Endothelial cell of umbilical vein (primary cell): ENCODE results near the gene CEP295NL. TPM values are rescaled to one million over a fixed set of nuclear protein-coding genes. Genes with fewer than 3 reads are reported as not detected.

Experiments
- BruUV-seq: library from RNA; stranded (reverse); fragments of 400-500 nt; replicated peaks from 2 replicates; lab custom pipeline; 2021; lab: Mats Ljungman, UMichigan
- CTCF ChIA-PET: fragments of 300-600, 350-600 bp; sonication (Branson Sonifier 250); formaldehyde crosslinking; loops from one replicate; lab custom pipeline; 2021; ENCODE audit warnings: antibody characterized with exemption, inconsistent platforms; lab: Charles Lee
- POLR2A ChIA-PET: fragments of 300-600, 350-600 bp; sonication (Branson Sonifier 250); formaldehyde crosslinking; loops from one replicate; lab custom pipeline; 2021; ENCODE audit warnings: antibody characterized with exemption, inconsistent platforms; lab: Charles Lee
- DNase-seq: peaks from one replicate; pipeline ENCODE4 v3.0.0-alpha.2; 2011; ENCODE audit warnings: low read depth, low spot score
- FAIRE-seq: peaks from 2 replicates; lab custom pipeline; 2011; peaks lifted over from hg19 to GRCh38; lab: Jason Lieb, UNC
- H2AFZ ChIP-seq: 2 replicates; pipeline ENCODE4 v1.6.0; 2012; ENCODE audit warnings: low read depth, low read length, control low read depth, inconsistent platforms
- H3K27ac ChIP-seq: 2 replicates; pipeline ENCODE4 v1.5.1; 2011; ENCODE audit warnings: low read depth, mild to moderate bottlenecking, control low read depth, low read length, moderate library complexity; ENCODE audit not compliant: insufficient read depth
- H3K27me3 ChIP-seq, 2 experiments: 2 replicates each; pipeline versions ENCODE4 v1.6.0 to v1.6.1; 2011; ENCODE audit warnings: low read length in 2 of 2, mixed read lengths in 1 of 2; ENCODE audit not compliant: control insufficient read depth in 2 of 2, insufficient read depth in 2 of 2
- H3K36me3 ChIP-seq, 2 experiments: 2 replicates in 1 of 2; 3 replicates in 1 of 2; pipeline ENCODE4 v1.5.1; 2011; ENCODE audit warnings: low read length in 2 of 2, mild to moderate bottlenecking in 1 of 2, moderate library complexity in 1 of 2; ENCODE audit not compliant: control insufficient read depth in 2 of 2, insufficient read depth in 2 of 2; ENCODE audit errors: extremely low read depth in 1 of 2
- H3K4me1 ChIP-seq: 3 replicates; pipeline ENCODE4 v1.5.1; 2011; ENCODE audit warnings: mild to moderate bottlenecking, low read length; ENCODE audit not compliant: control insufficient read depth, insufficient read depth; ENCODE audit errors: extremely low read depth
- H3K4me2 ChIP-seq: 2 replicates; pipeline ENCODE4 v1.6.1; 2011; ENCODE audit warnings: low read length, control low read depth, mixed read lengths; ENCODE audit not compliant: insufficient read depth
- H3K4me3 ChIP-seq, 3 experiments: fragments of 200-600 bp in 1 of 3; sonication (generic), shearing (Covaris generic) in 1 of 3; replicated peaks in 1 of 3; 2 replicates each; pipeline ENCODE4 v1.5.1; 2011 to 2016; ENCODE audit warnings: control low read depth in 3 of 3, low read length in 3 of 3, mild to moderate bottlenecking in 2 of 3, inconsistent platforms in 1 of 3, low read depth in 1 of 3, moderate library complexity in 1 of 3; ENCODE audit not compliant: insufficient read depth in 1 of 3
- H3K79me2 ChIP-seq: 2 replicates; pipeline ENCODE4 v1.6.0; 2012; ENCODE audit warnings: low read length, inconsistent platforms; ENCODE audit not compliant: control insufficient read depth, insufficient read depth
- H3K9ac ChIP-seq: replicated peaks from 2 replicates; pipeline ENCODE3; 2011; ENCODE audit warnings: low read length, control low read depth; ENCODE audit not compliant: insufficient read depth; ENCODE audit errors: extremely low read depth
- H3K9me1 ChIP-seq: replicated peaks from 3 replicates; pipeline ENCODE4 v1.6.0; 2011; ENCODE audit warnings: mild to moderate bottlenecking, low read length; ENCODE audit not compliant: control insufficient read depth, insufficient read depth; ENCODE audit errors: extremely low read depth
- H3K9me3 ChIP-seq: replicated peaks from 2 replicates; pipeline ENCODE4 v1.5.1; 2012; ENCODE audit warnings: low read length, inconsistent platforms; ENCODE audit not compliant: control insufficient read depth, insufficient read depth
- H4K20me1 ChIP-seq: replicated peaks from 2 replicates; pipeline ENCODE3; 2011; ENCODE audit warnings: mild to moderate bottlenecking, low read length; ENCODE audit not compliant: control insufficient read depth, insufficient read depth; ENCODE audit errors: extremely low read depth
- EZH2 ChIP-seq: IDR thresholded peaks from 2 replicates; pipeline ENCODE4 v1.6.1; 2012; ENCODE audit warnings: borderline replicate concordance, low read depth, mild to moderate bottlenecking, moderate library complexity, low read length, inconsistent platforms; ENCODE audit not compliant: severe bottlenecking
- GATA2 ChIP-seq: IDR thresholded peaks from 2 replicates; pipeline ENCODE4 v1.7.0; 2011; ENCODE audit warnings: low read depth, mild to moderate bottlenecking, moderate library complexity, mixed read lengths, low read length; ENCODE audit not compliant: insufficient read length, insufficient read depth
- POLR2A ChIP-seq: IDR thresholded peaks from 2 replicates; pipeline ENCODE4 v1.6.1; 2012; ENCODE audit warnings: low read depth, mild to moderate bottlenecking, control low read depth, low read length
- POLR2AphosphoS5 ChIP-seq: IDR thresholded peaks from 2 replicates; pipeline ENCODE4 v1.6.1; 2012; ENCODE audit warnings: low read depth, mild to moderate bottlenecking, control low read depth, low read length, moderate library complexity; ENCODE audit not compliant: insufficient read depth
- dilution Hi-C: fragments of 300-500 bp; cut with MboI; formaldehyde crosslinking; loops from one replicate; pipeline ENCODE4 v1.15.0; 2019; ENCODE audit warnings: low sequenced_read_pairs; ENCODE audit not compliant: extremely low pct_ligation_motif_present
- intact Hi-C: fragments of 100-400 bp; cut with micrococcal nuclease; formaldehyde crosslinking; loops from one replicate; pipeline ENCODE4 v1.10.0; 2022
- polyA plus RNA-seq, 4 experiments: library from polyadenylated mRNA; depleted of rRNA in 3 of 4; stranded (reverse) in 3 of 4; unstranded in 1 of 4; fragments of >200 nt; gene quantifications; 2 replicates each; pipeline versions ENCODE4 v1.2.1 to v1.2.3, GENCODE V29; 2011 to 2012; ENCODE audit warnings: missing spikeins in 1 of 4
- total RNA-seq: library from RNA; stranded (reverse); gene quantifications from 2 replicates; pipeline ENCODE4 v1.2.3, GENCODE V29; 2021
- TF ChIP-seq, protein P1 (sequence below), 2 donors: IDR thresholded peaks; 1 replicate in 1 of 2; 2 replicates in 1 of 2; pipeline ENCODE4 v1.5.1; 2011; ENCODE audit warnings: low read length in 2 of 2, mild to moderate bottlenecking in 2 of 2, moderate library complexity in 2 of 2, control low read depth in 1 of 2, inconsistent platforms in 1 of 2, low read depth in 1 of 2; ENCODE audit not compliant: insufficient read depth in 1 of 2; ENCODE audit errors: extremely low read depth in 1 of 2

The CEP295NL gene
- total and polyA plus RNA-seq, 2 donors (not counting 3 experiments of a cell fraction or from before 2014, with no cell fraction given) = 0.10 to 8.3 TPM

DNA sequence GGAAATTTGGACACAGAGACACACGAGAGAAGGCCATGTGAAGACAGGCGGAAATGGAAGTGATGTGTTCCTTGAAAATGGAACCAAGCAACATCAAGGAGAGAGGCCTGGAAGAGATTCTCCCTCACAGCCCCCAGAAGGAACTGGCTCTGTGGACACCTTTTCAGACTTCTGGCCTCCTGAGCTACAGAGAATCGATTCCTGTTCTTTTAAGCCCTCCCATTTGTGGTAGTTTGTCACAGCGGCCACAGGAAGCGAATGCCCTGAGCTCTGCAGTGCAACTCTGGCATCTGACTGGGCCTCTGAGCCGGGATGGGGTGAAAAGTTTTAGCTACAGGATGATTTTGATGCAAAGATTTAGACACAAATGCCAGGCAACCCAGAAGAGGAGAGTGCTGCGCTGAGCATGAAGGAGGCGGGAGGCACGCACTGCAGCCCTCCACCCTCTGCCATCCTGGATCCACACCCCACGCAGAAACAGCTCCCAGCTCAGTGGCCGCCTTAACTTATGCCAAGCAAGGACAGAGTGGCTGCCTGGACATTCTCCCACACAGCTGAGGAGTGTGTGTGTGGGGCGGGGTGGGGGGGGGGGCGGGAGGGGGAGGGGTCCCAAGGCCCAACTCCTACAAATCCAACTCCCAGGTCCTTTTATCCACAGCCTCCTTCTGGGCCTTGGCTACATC is 20.0 kb upstream of the CEP295NL start:
- Histone ChIP-seq H3K9ac (no peak overlapping the region), H3K9me3 (no peaks in the 10 kb centered on the region), H3K27ac (no peak overlapping the region), H3K4me3 (peak overlapping the region in 2 of 3 experiments; percentile 54 to 78), H3K9me1 (no peaks in the 10 kb centered on the region), H4K20me1 (peaks cover 5% of the 10 kb centered on the region), H3K27me3 (no peaks in the 10 kb centered on the region), H3K36me3 (no peaks in the 10 kb centered on the region), H3K4me1 (peaks cover 13% of the 10 kb centered on the region), H2AFZ (no peak overlapping the region), H3K79me2 (peaks cover 55% of the 10 kb centered on the region), H3K4me2 (peak overlapping the region; percentile 57)
- dilution Hi-C loops (no loop called here), intact Hi-C loops (no loop called here)
- POLR2A ChIA-PET = interaction anchor here (0.6 to 1.3 kb wide), 2 partner anchors 11 to 23 kb away, joined by 3 to 4 read pairs; no protein-coding TSS in a partner anchor
- FAIRE-seq (peak; percentile 46), DNase-seq (no peak)
- TF ChIP-seq EZH2 (no peak), GATA2 (no peak), POLR2AphosphoS5 (no peak), POLR2A (no peak)
- TF ChIP-seq, protein P1, sequence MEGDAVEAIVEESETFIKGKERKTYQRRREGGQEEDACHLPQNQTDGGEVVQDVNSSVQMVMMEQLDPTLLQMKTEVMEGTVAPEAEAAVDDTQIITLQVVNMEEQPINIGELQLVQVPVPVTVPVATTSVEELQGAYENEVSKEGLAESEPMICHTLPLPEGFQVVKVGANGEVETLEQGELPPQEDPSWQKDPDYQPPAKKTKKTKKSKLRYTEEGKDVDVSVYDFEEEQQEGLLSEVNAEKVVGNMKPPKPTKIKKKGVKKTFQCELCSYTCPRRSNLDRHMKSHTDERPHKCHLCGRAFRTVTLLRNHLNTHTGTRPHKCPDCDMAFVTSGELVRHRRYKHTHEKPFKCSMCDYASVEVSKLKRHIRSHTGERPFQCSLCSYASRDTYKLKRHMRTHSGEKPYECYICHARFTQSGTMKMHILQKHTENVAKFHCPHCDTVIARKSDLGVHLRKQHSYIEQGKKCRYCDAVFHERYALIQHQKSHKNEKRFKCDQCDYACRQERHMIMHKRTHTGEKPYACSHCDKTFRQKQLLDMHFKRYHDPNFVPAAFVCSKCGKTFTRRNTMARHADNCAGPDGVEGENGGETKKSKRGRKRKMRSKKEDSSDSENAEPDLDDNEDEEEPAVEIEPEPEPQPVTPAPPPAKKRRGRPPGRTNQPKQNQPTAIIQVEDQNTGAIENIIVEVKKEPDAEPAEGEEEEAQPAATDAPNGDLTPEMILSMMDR (IDR thresholded peaks at IDR 0.05; ENCODE audit: extremely low read depth in 1 of 2, insufficient read depth in 1 of 2, low read depth in 1 of 2, low read length in 2 of 2) = no peak
- BruUV-seq = TSS peak; percentile 18
- CTCF ChIA-PET = interaction anchor here (0.5 to 2.0 kb wide), 5 partner anchors 10 to 57 kb away, joined by 3 to 16 read pairs (median 3); no protein-coding TSS in a partner anchor
